OCI-LY7 (cell line): ENCODE data around the gene RAP1A. TPM values are rescaled to one million over a fixed set of nuclear protein-coding genes. Genes with fewer than 3 reads are reported as not detected.
A peak's percentile ranks its signal among the peaks of the same experiment; 100 is the strongest.

Source experiments
- BruUV-seq: library from RNA; stranded (reverse); fragments of 400-500 nt; replicated peaks from 2 replicates; lab custom pipeline; 2021; lab: Mats Ljungman, UMichigan
- CTCF ChIA-PET: fragments of 300-600 bp; sonication (Branson Sonifier 250); formaldehyde crosslinking; loops from one replicate; lab custom pipeline; 2022; ENCODE audit warnings: antibody characterized with exemption; ENCODE audit not compliant: unreplicated experiment; lab: Charles Lee
- POLR2A ChIA-PET: fragments of 300-600 bp; sonication (Branson Sonifier 250); formaldehyde crosslinking; loops from one replicate; lab custom pipeline; 2022; ENCODE audit warnings: antibody characterized with exemption; lab: Charles Lee
- DNase-seq: peaks from one replicate; pipeline ENCODE4 v3.0.0-alpha.2; 2015; ENCODE audit warnings: low spot score
- H2AFZ ChIP-seq: fragments of 200-600 bp; sonication (generic), shearing (Covaris generic); 2 replicates; pipeline ENCODE4 v1.6.1; 2014; ENCODE audit warnings: mild to moderate bottlenecking, antibody characterized with exemption, low read length, moderate library complexity
- H3K27ac ChIP-seq: fragments of 200-600 bp; sonication (generic); 2 replicates; pipeline ENCODE4 v1.5.1; 2014; ENCODE audit warnings: mixed run types, low read depth, mild to moderate bottlenecking, moderate library complexity, low read length, inconsistent platforms; ENCODE audit not compliant: poor library complexity, severe bottlenecking
- H3K36me3 ChIP-seq: fragments of 200-600 bp; sonication (generic); 2 replicates; pipeline ENCODE4 v1.6.1; 2014; ENCODE audit warnings: mild to moderate bottlenecking, antibody characterized with exemption, low read length, moderate library complexity, mixed read lengths; ENCODE audit not compliant: insufficient read depth
- H3K4me1 ChIP-seq: fragments of 200-600 bp; sonication (generic); 2 replicates; pipeline ENCODE4 v1.5.1; 2014; ENCODE audit warnings: mild to moderate bottlenecking, low read length; ENCODE audit not compliant: insufficient read depth, poor library complexity, severe bottlenecking
- H3K4me2 ChIP-seq: fragments of 200-600 bp; sonication (generic); 2 replicates; pipeline ENCODE4 v1.6.1; 2014; ENCODE audit warnings: mild to moderate bottlenecking, low read length
- H3K4me3 ChIP-seq: fragments of 200-600 bp; sonication (generic); 2 replicates; pipeline ENCODE4 v1.5.1; 2014; ENCODE audit warnings: mild to moderate bottlenecking, low read depth, low read length; ENCODE audit not compliant: poor library complexity, severe bottlenecking
- H3K79me2 ChIP-seq: fragments of 200-600 bp; sonication (generic); 2 replicates; pipeline ENCODE4 v1.6.1; 2016; ENCODE audit warnings: low read depth, mild to moderate bottlenecking, low read length, moderate library complexity, mixed read lengths; ENCODE audit not compliant: insufficient read depth
- H3K9me2 ChIP-seq: fragments of 200-600 bp; sonication (generic); 2 replicates; pipeline ENCODE4 v1.6.1; 2016; ENCODE audit warnings: mild to moderate bottlenecking, low read length, mixed read lengths; ENCODE audit not compliant: insufficient read depth
- H3K9me3 ChIP-seq: fragments of 200-600 bp; sonication (generic); 2 replicates; pipeline ENCODE4 v1.6.1; 2014; ENCODE audit warnings: mild to moderate bottlenecking, mixed run types, low read length, mixed read lengths
- H4K20me1 ChIP-seq: fragments of 200-600 bp; sonication (generic); 2 replicates; pipeline ENCODE4 v1.6.1; 2014; ENCODE audit warnings: mild to moderate bottlenecking, antibody characterized with exemption, low read length, moderate library complexity, mixed read lengths; ENCODE audit not compliant: insufficient read depth
- EZH2phosphoT487 ChIP-seq: fragments of 200-600 bp; sonication (generic); IDR thresholded peaks from 2 replicates; pipeline ENCODE4 v1.6.1; 2018; ENCODE audit warnings: low read depth, borderline replicate concordance, mild to moderate bottlenecking, mixed run types, antibody characterized with exemption, low read length, moderate library complexity, mixed read lengths
- intact Hi-C: fragments of 100-400 bp; cut with micrococcal nuclease; formaldehyde crosslinking; loops from one replicate; pipeline ENCODE4 v1.10.0; 2022; ENCODE audit not compliant: unreplicated experiment
- total RNA-seq, 2 experiments: library from RNA; depleted of rRNA in 1 of 2; stranded (reverse); fragments of >200 nt in 1 of 2; shearing (Covaris generic) in 1 of 2; gene quantifications; 2 replicates each; pipeline ENCODE4 v1.2.3, GENCODE V29; 2014 to 2022
- TF ChIP-seq, protein P1 (sequence below): fragments of 200-600 bp; sonication (generic); conservative IDR thresholded peaks from 2 replicates; pipeline ENCODE4 v1.5.1; 2014; ENCODE audit warnings: mild to moderate bottlenecking, antibody characterized with exemption, low read length, moderate library complexity, mixed read lengths

RAP1A gene
- total RNA-seq, 2 experiments from 2014 or later = 10.4 to 86.3 TPM

DNA sequence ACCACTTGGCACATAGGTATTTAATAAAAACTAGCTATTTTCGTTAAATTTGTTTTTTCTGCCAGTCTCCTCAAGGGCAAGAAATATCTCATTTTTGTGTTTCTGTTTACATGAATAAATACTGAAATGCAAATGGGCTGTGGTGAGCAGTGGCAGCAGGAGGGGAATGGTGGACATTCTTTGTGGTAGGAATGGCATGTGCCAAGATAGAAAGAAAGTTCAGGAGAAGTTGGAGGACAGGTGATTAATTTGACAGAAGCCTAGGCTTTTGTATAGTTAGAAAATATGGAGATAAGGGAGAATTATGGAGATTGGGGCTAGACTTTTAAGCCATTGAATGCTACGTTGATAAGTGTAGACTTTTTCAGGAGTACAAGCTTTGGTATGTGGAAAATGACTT is 8.6 kb downstream of the RAP1A start:
- no peak for DNase-seq
- Histone ChIP-seq H4K20me1 (peaks cover 12% of the 10 kb centered on the region; the same call in 1 of the 2 replicates), H3K79me2 (peaks cover 99% of the 10 kb centered on the region), H3K27ac (peak overlapping the region; percentile 41), H3K4me3 (peak overlapping the region; percentile 39), H3K9me2 (no peaks in the 10 kb centered on the region), H3K4me1 (peaks cover 83% of the 10 kb centered on the region), H2AFZ (no peak overlapping the region), H3K4me2 (peak overlapping the region; percentile 68), H3K36me3 (peaks cover 39% of the 10 kb centered on the region), H3K9me3 (no peaks in the 10 kb centered on the region)
- ChIA-PET CTCF (no interaction called here), POLR2A (interaction anchor here (0.5 to 5.4 kb wide), 18 partner anchors 8 to 412 kb away, joined by 3 to 19 read pairs (median 4); partner anchors contain the start of gene RAP1A)
- BruUV-seq = no TSS peak
- intact Hi-C loops = loop anchor here (10.0 kb wide), 3 partner anchors 127 to 753 kb away; partner anchors contain the start of genes CD53 and DDX20
- TF ChIP-seq EZH2phosphoT487 = no peak
- TF ChIP-seq, protein P1, sequence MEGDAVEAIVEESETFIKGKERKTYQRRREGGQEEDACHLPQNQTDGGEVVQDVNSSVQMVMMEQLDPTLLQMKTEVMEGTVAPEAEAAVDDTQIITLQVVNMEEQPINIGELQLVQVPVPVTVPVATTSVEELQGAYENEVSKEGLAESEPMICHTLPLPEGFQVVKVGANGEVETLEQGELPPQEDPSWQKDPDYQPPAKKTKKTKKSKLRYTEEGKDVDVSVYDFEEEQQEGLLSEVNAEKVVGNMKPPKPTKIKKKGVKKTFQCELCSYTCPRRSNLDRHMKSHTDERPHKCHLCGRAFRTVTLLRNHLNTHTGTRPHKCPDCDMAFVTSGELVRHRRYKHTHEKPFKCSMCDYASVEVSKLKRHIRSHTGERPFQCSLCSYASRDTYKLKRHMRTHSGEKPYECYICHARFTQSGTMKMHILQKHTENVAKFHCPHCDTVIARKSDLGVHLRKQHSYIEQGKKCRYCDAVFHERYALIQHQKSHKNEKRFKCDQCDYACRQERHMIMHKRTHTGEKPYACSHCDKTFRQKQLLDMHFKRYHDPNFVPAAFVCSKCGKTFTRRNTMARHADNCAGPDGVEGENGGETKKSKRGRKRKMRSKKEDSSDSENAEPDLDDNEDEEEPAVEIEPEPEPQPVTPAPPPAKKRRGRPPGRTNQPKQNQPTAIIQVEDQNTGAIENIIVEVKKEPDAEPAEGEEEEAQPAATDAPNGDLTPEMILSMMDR = no peak

DNA sequence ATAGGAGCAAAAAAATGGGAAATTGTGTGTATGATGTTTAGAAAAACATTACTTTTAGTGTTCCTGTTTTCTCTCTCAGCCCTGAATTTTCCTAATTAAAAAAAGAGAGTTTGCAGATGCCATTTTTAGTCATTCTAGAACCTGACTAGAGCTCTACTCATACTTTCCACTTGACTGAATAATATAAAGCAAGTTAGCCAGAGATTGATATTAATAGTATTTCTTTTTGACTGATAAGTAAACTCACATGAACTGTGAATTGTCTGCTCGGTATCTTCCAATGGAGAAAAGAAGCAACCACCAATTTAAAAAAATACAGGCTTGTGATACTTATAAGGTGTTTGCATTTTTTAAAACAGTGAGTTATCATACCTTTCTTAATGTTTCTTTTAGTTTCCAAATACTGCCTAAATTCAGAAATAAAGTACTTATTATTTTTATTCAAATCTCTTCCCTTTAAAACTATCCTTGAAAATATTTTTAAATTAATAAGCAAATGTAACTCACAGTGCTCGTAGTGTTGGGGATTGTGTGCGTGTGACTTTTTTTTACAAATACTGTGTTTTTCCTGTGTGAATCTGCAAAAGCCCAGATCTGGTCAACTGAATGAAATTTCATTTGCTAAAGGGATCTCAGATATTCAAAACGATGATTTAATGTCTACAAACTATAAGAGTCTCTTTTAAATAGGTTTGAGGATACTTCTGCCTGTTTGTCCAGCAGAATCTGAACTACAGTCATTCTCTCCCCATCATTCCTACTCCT is 9.8 kb downstream of the RAP1A start:
- Histone ChIP-seq H3K36me3 (peaks cover 29% of the 10 kb centered on the region), H3K79me2 (peaks cover 99% of the 10 kb centered on the region), H2AFZ (no peak overlapping the region), H4K20me1 (peaks cover 12% of the 10 kb centered on the region; the same call in 1 of the 2 replicates), H3K4me1 (peaks cover 71% of the 10 kb centered on the region), H3K9me3 (no peaks in the 10 kb centered on the region), H3K4me2 (peak overlapping the region; percentile 68), H3K27ac (peak overlapping the region; percentile 41), H3K4me3 (peak overlapping the region; percentile 39), H3K9me2 (no peaks in the 10 kb centered on the region)
- POLR2A ChIA-PET = interaction anchor here (0.7 to 2.2 kb wide), 6 partner anchors 8 to 122 kb away, joined by 3 to 9 read pairs (median 4); no protein-coding TSS in a partner anchor
- no peak for TF ChIP-seq EZH2phosphoT487
- TF ChIP-seq, protein P1 = no peak
- CTCF ChIA-PET = no interaction called here
- no peak for DNase-seq
- BruUV-seq = no TSS peak
- intact Hi-C loops = loop anchor here (10.0 kb wide), 3 partner anchors 125 to 755 kb away; partner anchors contain the start of genes CD53 and DDX20
